Activated CD8-positive, alpha-beta memory T cell treated with anti-CD3 and anti-CD28 coated beads, Interleukin-2, amount 50 U/mL, for 1 hour (primary cell): ENCODE measurements around the gene CSAD.

Experiments used
- DNase-seq: peaks from one replicate; pipeline ENCODE4 v3.0.0-alpha.2; 2020; ENCODE audit errors: extremely low read depth

CSAD gene

GRCh38 chr12:53199700-53200099, 19.0 kb upstream of the CSAD start:
- no peak for DNase-seq

GRCh38 chr12:53198486-53199110, 17.9 kb upstream of the CSAD start:
- no peak for DNase-seq

DNA sequence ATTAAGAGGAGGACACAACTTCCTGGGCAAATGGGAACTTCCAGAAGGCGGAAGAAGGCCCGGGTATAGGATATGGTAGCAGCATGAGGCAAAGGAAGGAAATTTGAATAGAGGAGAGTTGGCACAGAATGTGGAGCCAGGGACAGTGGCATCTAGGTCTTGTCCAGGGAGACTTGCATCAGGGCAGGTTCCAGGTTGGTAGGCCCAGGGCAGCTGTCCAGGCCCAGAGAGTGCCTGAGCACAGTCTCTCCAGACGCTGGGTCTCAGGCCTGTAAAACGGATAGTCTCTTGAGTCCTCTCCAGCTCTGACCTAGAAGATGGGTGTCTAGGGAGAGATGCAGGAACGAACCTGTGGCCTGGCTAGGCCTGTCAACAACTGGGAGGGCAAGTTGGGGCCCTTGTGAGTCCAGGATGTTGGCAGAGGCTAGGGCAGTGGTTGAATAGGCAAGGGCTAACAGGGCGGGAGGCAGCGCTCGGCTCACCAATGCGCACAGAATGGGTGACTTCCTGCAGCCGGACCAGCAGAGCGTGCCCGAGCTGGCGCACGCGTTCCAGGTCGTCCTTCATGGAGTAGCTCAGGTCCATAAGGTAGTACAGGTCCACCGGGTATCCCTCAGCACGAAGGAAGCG, 16.4 kb upstream of the CSAD start:
- DNase-seq = no peak

GRCh38 chr12:53196486-53196885, 15.8 kb upstream of the CSAD start:
- no peak for DNase-seq

GRCh38 chr12:53195516-53196420, 15.0 kb upstream of the CSAD start:
- DNase-seq = no peak

DNA sequence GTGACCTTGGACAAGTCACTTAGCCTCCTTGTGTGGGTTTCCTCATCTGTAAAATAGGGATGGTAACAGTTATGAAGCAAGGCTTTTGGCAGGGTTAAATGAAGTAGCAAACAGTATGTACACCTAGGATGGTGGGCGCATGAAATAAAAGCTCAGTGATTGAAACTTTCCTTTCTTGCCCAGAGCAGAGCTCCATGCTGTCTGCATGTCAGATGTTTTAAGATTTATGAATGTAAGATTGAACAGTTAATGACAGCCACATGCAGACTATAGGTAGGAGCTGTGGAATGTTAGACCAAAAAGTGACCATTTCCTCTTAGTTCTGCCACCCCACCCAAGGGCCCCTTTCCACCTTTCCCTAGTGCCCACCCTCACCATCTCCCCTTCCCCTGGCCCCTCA, 14.2 kb upstream of the CSAD start:
- no peak for DNase-seq

DNA sequence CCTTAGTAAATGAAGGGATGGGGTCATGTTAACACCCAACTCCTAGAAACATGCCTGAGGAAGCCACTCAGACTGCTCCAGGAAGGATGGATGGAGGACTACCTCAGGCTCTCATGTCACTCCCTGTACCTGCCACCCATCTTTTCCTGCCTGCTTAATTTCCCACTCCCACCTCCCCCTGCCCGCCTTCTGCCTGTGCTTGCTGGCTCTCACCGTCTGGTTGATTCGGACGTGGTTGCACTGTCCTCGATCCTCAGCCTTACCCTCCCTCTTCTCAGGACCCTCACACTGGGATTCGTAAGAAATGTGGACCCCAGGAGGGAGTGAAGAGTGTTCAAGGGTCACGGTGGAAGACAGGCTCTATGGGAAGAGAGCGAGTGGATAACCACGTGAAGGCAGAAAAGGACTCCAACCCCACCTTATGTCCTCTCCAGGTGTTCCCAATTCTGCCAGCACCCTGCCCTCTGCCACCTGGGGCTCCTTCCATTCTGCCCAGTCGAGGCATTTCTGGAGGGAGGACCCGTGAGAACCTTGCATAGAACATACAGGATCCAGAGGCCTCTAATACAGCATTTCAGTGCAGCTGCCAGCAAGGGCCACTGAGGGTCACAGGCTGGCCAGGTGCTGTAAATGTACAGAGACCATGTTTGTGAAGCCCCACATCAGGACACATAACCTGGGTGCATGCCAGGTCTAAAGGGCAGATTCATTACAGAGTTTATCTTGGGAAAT, 13.4 kb upstream of the CSAD start:
- DNase-seq = no peak

- no peak for DNase-seq
Observed at GRCh38 chr12:53193040-53193439, 12.3 kb upstream of the CSAD start.

- DNase-seq = no peak
Observed at GRCh38 chr12:53192531-53193021, 11.9 kb upstream of the CSAD start.

GRCh38 chr12:53191885-53192530, 11.3 kb upstream of the CSAD start:
- DNase-seq = no peak

DNA sequence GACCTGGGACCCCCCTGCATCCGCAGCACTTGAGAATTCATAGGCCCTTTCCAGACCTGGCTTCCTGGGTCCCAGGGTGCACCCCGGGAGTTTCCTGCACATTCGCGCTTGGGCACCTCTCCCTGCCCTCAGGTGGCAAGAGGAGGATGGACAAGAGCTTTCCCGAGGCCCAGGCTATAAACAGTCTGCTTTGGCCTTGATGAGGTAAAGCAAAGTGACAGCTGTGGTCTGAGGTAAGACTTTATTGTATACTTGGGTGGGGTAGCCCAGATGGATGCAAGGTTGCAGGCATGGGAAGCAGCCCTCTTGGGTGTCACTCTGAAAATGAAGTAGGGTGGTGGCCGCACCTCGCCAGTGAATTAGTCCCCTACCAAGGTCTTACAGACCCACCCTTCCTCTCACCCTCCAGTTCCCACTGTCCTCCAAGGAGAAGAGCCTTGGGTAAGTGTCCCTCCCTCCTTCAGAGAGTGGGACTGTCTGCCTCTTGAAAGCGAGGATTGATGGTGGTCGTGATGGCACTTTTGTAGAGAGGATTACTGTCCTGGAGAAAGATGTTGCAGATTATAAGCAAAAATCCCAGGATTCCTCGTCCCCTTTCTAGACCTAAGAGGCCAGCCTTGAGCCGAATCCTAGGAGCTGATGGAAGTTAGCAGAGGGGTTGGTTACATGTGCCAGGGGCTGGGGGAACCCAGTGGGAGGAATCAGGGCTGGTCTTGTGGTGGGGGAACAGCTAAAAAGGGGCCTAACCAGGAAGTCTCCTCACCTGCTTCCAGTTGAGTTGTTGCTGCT, 10.6 kb upstream of the CSAD start:
- DNase-seq = no peak

GRCh38 chr12:53190108-53190729, 9.5 kb upstream of the CSAD start:
- no peak for DNase-seq

DNA sequence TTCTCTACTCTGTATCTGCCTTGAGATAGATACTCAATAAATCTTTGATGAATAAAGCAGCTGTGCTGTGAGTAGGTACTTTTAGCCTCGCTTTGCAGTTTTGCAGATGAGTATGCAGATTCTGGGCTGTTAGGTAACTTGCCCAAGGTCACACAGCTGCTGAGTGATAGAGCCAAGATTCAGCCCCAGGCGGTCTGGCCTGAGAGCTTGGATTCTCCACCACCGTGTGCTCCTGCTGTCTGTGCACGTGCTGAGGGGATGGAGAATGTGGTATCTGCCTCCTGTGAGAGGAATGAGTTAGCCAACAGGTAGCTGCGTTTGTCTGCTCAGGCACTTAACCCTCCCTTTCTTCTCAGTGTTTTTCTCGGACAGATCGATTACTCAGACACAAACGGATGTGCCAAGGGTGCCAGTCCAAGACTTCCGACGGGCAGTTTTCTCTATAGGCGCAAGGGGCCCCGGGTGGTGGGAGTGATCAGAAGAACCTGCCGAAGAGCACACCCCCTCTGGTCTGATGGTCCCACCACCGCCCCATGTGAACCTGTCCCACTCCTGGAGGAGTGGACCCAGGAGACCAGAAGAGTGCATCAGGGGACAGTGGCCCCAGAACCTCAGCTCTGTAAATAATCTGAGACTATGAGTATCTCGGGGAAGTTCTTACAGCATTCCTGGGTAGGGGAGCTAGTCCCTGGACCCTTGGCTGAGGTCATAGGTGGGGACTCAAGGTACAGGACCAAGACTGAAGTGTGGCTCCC, 6.6 kb upstream of the CSAD start:
- no peak for DNase-seq

DNA sequence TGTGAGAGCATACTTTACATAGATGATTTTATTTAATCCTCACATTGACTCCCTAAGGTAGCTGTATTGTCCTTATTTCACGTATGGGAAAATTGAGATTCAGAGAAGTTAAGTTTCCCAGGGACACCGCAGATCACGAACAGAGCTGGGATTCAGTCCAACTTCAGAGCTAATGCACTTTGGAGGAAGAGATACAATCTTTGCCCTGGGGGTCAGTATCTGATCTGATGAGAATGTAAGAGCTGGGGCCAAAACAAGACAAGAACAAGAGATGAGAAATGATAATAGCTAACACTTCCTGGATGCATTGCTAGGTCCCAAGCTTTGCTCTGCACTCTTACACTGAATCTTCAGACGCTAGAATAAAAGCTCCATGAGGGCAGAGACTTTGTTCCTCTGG, 6.0 kb upstream of the CSAD start:
- no peak for DNase-seq

- no peak for DNase-seq
Observed at GRCh38 chr12:53185582-53186153, 4.9 kb upstream of the CSAD start.

GRCh38 chr12:53184828-53185227, 4.1 kb upstream of the CSAD start:
- no peak for DNase-seq

DNA sequence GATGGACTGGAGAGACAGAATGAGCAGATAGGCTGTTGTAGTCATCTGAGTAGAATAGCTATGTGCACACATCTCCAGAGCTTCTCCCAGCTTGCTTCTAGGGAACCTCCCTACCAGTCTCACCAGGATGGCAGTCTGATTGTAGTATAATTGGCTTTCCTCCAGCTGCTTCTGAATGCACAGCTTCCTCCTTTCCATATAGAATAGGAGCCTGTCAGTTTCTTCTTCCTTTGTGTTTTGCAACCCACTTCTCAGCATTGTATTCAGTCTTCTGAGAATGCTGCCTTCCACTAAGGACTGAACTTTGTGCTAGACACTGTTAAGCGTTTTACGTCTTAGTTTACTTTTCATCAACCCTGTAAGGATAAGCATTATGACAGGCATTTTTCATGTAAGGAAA, 2.2 kb upstream of the CSAD start:
- DNase-seq = no peak

DNA sequence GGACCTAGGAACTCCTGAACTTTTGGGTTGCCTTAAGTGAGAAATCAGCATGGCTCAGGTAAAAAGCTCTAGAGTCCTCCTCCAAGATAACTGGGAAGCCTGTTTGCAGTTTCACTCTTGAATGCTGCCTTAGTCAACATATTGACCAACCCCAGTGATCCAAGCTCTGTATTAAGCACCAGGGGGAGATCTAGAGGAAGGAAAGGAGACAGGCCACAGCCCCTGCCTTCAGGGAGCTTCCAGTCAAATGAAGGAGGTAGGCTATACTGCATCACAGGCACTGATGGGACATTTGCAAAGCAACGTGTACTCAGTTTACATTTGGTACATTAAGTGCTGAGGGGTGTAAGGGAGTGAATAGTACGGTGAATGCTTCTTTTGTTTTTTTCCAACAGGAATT, 1.2 kb upstream of the CSAD start:
- DNase-seq = no peak
